GM19324 (cell line): ENCODE measurements around the gene PLAGL1.

Experiments
- ATAC-seq: cut with Tn5 transposase; IDR thresholded peaks from one replicate; pipeline ENCODE4 v1.9.1; 2021; ENCODE audit warnings: mild to moderate bottlenecking, moderate library complexity; ENCODE audit not compliant: unreplicated experiment, low FRiP score

PLAGL1 gene

DNA sequence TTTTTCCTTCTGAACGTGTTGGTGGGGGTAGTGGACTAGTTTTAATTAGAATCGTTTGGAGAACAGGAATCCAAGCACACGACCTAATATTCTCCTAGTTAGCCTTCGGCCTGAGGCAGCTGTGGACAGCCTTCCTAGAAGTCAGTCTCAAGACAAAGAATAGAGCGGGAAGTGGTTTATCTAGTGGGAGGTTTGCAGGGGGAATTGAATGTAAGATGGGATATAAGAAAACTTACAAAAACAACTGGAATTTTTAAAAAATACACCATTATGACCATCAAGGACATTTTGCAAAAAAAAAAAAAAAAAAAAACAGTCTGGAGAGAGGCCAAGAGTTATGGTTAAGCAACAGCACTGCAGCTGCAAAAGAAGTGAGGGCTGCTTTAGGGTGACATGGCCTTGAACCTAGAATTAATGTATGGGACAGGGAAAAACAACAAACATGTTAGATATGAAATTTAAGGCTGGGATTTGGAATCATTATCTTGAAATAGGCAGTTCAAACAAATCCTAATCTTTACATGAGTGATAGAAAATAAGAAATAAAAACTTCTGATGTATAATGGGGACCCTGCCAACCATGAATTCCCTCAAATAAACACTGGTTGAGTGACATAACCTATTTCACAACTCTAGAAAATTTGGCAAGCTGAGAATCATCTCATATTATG lies 40.2 kb downstream of the PLAGL1 start:
- ATAC-seq: no peak

DNA sequence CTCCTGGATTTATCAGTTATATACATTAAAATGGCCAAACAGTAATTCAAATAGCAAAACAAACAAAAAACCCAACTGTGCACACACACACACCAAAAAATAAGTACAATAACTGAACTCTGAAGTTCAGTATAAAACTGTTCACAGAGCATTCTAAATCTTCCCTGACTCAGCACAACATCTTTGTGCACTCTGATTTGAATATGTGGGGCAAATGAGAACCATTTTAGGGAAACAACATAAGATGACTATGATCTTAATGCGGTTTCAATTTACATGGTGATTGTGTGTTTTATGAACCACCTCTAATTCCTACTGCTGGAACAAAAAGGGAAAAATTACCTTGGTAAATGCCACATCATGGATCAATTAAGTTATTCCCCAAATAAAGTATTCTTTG lies 41.7 kb downstream of the PLAGL1 start:
- no peak for ATAC-seq

DNA sequence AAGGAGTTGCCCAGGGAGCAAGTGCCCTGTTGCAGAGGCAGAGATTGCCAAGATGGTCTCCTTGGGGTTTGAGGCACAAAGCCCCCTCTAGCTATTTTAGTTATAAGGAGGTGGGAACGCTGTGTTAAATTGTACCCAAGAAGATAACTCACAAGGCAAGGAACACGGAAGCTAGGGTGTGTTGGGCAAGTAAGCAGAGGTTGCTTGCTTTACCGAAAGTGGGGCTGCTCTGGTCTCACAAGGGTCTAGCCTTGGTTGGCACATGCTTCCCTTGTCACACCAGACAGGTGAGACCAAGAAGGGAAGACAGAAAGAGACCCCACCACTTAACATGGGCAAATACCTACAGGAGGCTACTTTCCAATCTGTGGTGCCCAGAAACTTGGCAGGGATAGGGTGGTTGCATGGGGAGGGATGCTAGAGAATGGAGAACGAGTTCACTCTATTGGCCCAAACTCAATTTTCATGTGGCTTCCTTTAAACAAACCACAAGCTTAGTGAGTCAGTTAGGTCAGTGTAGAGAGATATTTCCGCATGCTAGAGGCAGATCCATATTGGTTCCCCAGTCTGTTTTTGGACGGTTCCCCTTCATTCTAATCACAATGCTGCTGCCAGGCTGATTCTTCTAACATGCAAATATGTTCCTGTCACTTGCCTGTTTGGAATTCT lies 42.4 kb downstream of the PLAGL1 start:
- no peak for ATAC-seq

DNA sequence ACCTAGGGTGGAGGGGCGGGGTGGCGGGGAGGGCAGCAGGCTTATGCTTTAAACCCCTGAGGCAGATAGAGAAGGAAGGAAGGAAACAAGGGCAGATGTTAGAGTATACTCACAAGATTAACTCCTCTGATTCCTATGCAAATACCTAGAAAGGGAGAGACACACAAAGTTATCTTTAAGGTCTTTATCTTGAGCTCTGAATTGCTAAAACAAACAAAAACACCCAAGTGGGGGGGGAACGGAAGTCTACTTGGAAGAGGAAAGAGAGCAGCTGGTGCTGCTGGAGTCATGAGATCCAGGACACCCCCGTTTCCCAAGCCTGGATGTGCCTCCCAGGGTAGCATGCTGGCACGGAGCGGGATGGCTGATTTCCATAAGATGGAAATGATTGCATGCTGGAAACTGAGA lies 43.4 kb downstream of the PLAGL1 start:
- ATAC-seq: no peak

DNA sequence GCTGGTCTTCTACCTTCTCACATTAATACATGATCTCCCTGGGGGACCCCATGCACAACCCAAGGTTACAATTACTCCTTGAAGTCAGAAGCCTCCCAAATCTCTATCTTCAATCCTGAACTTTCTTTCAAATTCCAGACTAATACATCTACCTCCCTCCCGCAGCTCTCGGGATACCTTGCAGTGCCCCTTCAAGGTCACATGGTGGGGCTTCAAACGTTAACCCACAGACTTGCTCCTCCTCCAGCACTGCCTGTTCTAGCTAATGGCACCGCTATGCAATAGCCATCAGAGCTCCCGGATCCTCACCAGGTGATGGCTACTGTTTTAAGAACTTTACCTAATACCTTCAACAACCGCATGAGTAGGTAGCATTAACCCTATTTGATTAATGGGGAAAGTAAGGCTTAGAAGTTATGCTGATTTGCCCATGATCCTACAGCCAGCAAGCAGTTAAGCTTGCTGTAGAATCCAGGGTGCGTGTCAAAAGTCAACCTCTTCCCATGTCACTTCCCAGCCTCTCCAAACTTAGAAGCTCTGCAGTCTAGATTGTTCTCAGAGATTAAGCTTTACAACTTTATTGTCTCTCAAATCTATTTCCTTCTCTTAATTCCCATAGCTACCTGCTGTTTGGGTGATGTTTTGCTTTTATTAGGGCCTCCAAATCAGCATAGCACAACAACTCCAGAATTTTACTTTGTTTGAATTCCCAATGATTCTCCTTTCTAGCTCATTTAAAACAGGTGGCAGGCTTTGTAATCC lies 44.7 kb downstream of the PLAGL1 start:
- ATAC-seq: no peak

DNA sequence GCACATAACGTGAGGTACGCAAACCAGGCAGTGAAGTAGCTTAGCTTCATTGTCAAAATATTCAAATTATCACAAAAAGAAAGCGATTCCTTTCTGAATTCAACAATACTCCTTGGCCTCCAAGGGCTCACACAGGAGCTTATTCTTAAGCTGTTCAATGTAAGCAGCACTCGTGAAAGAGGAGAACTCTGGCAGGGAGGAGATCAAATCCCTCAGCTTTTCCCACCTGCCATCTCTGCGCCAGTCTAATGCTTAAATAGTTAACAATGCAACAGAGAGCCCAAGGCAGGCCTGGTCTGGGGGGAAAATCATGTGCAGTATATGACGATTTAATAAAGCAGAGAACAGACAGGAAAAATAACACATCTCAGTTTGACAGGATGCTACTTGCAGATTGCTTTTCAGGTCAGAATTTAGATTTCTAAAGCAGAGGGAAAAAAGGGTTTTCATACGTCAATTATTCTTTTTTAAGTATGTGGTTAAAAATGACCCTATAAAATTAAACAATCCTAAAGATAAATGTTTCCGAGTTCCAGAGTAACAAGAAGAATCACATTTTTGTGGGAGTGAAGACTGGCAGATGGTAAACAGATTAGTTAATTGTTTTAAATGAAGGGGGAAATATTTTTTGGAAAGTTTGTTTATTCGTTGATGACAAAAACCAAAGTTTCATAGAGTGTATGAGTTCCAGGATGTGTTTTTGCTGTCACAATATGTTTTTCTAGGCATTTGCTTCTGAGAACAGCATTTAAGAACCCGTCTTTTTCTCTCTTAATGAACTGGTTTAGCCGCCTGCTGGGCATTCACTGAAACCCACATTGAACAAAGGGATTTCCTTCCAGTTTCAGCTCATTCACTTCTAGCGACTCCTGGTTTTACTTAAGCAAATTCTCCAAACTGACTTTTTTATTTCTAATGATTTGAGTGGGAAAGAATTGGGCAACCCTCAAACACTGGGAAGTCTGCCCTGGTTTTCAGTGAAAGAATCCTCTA lies 45.9 kb downstream of the PLAGL1 start:
- no peak for ATAC-seq

DNA sequence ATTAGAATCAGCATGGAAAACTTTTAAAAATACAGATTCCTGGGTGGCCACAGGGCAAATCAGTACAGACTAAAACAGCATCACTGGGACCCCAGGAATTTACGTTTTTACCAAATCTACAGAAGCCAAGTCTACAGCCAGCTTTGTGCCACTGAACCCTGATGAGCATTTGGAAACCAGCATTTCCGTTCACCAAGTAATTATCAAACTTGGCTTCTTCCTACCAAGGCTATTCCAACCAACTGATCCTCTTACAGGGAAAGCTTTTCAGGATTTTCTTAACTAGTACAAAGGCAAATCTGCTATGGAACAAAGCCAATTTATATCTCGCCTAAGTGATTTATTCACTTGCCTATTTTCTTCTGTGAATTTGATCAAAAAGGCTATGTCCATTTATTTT lies 47.0 kb downstream of the PLAGL1 start:
- ATAC-seq: no peak

DNA sequence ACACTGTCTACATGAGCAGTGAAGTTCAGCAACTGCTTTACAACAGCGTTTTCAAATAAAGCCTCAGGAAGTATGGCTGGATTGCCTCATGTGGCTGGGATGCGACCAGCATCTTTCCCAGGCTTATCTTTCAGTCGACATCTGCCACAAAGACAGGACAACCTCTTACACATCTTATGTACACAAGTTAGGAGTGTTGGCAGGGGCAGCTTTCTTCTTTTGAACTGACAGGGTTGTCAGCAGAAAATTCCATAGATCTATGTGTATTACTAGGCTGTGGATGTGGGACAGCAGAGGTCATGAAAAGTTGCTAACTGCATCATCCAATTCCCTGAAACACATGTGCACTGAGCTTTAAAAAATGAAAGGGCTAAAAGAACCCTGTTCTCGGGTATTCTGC lies 48.1 kb downstream of the PLAGL1 start:
- ATAC-seq: no peak

DNA sequence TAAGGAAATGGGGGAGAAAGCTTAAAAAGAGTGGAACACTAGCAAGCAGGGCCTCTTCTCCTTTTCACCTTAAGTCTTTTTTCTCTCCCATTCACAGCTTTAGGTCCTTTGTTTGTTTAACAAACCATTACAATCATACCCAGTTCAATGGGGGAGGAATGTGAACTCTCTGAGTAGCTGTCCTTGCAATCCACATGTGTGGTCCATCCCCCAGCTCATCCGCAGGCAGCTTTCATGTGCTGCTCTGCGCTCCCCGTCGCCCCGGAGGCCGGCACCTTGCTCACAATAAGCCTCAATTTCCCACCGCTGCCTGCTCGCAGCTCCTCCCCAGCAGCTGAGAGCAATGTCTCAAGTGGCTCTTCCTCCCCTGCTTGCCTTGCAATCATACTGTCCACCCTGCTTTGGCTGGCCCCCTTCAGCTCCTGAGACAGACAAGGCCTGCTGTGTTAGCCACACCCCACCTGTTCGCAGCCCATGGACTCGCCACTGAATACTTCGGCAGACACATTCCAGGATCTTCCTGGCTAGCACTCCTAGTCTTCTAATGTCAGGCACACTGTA lies 49.1 kb downstream of the PLAGL1 start:
- ATAC-seq: no peak

DNA sequence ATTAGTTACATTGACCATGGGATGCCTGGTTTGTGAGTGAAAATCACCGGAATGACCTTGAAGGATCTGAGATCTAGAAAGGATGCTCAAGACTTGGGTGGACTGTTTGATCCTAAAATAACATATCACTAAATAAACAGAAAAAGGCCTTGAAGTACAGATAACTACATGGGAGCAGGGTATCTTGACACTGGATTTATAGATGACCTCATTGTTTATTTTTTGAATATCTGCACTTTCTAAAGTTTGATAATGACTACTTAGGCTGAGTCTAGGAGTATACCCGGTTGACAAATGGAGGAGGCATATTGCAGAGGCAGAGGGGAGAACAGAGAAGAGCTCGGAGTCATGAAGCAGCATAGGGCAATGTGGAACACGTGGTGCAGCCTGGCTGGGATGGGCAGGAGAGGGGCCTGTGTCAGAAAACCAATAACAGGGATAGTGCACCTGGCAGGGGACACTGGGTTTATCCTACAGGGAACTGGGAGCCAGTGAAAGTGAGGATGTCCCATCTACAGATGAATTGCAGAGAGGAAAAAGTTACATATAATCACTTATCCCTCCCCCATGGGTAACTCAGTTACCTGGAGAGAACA lies 50.3 kb downstream of the PLAGL1 start:
- ATAC-seq: no peak

DNA sequence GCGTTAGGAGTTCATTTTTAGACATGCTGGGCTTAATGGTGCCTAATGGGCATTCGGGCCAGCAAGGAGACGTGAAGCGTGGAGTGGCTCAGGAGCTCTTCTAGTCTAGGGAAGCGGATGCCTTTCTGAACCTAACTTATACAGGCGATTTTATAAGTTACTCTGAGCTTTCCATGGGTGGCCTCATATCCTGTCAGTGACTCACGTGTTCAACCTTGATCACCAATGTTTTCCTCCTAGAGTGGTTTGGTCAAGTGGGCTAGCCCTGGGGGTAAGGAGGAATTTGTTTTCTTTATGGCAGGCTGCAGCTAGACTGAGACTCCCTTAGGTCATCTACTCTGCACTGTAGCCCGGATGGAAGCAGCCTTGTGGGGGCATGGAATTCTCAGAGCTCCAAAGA lies 52.1 kb downstream of the PLAGL1 start:
- ATAC-seq: no peak

DNA sequence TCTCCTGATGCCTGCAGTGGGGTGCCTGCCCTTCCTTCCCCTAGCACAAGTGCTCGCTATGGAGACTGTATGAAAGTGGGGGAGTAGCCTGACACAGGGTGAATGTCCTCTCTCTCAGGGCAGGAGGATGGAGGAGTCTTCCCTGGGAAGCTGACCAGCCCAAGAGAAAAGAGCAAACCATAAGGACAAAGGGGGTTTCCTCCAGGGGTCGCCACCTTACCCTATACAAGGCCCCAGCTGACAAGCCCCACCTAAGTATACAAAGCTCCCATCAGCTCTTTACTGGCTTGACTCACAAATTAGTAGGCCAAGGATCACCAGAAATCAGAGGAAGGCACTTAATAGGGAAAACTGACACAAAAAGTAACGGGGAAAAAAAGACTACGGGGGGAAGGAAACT lies 54.1 kb downstream of the PLAGL1 start:
- ATAC-seq: no peak

DNA sequence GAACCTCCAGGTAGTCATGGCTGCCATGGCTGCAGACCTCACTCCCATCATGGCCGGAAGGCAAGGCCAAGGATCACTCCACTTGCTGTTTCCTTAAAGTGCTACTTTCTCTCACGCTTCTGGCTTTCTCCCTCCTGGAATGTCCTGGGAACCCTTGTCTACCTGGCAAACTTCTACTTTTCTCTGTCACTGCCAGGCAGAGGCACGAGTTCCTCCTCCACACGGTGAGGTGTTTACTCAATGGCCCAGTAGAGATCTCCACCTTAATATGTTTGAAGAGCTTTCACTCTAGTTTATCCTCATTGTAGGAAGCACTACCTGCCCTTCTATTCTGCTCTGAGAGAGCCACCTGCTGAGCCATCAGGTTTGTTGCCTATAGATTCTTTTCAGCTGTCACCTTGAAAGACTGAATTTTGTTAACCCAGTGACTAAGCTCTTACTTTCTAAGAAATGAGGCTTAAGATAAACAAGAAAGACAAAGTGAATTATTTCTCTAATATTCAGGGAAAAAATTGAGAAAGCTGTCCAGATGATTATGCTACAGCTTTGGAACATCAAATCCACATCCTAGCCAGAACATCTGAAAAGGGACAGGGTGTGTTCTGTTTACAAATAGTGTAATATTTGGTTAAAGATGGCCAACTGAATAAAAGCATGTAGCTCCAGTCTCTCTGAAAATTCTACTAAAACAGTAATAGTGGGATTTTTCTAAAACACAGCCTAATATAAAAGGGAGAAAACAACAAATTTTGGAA lies 54.9 kb downstream of the PLAGL1 start:
- no peak for ATAC-seq

DNA sequence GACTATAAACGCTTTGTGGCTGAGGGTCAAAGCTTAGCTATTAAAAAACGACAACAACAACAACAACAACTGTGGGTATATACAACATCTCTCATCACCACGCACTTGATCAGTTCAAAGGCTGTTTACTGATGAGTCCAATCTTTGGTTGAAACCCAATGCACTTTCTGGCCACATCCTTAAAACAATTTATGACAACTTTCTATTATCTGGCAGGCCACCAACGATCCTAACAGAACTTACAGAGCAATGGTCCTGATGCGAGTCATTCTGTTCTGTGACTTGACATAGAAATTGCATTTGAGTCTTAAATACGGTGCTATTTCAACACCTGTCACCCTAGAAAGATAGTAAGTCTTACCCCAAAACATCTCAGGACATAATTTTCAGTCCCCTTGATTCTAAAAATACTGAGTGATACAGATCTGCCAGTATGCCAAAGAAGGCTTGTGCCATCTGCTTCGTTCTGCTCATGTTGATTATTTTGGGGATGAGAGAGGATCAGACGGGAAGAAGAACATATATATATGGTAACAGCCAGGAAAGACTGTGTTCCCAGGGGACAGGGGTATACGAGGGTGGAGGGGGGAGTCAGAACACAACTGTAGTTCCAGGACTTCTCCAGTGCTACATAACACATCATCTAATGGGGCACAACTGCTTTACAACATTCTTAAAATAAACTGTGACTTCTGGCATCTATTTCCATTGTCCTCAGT lies 55.8 kb downstream of the PLAGL1 start:
- no peak for ATAC-seq

DNA sequence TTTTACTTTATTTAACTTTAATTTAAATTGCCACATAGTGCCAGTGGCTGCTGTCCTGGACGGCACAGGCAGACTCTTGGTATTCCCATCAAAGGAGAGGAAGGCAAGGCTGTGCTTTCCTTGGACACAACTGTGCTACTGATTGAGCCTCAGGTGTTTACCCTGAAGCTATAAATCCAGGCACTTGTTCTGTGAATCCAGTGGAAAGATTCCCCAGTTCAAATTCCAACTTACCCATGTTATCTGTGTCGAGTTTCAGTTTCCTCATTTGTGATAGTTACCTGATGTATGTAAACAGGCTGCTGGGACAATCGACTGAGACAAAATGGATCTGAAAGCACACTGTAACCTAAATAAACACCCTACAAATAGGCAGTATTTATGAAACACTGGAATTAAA lies 57.2 kb downstream of the PLAGL1 start:
- no peak for ATAC-seq

DNA sequence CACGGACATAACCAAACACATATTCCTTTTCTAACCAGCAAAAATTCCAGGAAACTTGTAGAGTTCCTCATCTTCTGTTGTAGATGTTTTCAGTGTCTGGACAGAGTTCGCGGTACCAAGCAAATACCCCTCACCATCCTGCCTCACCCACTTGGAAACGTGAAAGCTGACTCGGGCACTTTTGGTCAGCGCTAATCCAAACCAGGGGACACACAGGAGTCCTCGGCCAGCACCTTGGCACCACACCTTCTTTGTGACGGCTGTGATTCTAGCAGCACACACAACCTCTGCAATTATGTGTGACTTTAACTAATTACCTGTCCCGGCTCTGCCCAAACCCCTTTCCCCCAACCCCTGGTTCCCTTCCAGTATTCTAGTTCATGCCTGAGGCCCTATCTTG lies 58.1 kb downstream of the PLAGL1 start:
- no peak for ATAC-seq

DNA sequence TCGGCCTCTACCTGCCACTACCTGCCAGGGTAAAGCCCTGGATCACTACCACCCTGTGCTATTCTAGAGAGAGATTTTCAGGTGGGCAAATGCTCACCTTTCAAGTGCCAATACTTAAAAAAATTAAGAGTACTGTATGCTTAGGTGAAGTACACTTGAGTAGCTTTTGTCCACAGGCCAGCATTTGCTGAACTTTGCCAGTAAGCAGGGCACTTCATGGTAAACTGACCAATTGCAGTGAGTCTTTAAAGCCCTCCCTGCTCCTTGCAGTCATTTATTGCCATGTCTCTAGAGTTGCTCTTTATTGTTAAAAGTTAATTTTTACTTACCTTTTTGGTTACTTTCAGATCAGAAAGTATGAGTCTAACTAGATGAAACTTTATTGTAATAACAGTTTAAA lies 58.5 kb downstream of the PLAGL1 start:
- ATAC-seq: no peak

DNA sequence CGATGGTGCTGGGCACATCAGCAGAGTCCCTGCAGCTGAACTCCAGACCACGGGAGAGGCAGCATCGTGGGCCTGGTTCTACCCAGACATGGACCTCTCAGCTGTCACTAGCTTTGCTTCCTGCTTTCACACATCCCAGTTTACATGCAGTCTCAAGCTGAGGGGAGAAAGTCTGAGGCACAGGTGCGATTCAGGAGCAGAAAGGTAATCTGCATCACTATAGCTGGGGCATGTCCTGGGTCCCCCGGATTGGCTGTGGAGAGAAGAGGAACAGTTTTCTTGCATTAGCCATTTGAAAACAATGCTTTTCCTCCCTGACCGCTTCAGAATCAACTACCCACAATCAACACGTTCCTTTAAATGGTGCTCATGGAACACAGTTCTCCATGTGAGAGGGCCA lies 59.9 kb downstream of the PLAGL1 start:
- no peak for ATAC-seq
